ENCODE data around the gene TANGO2. TPM values are rescaled to one million over a fixed set of nuclear protein-coding genes. Genes with fewer than 3 reads are reported as not detected.
A peak's percentile ranks its signal among the peaks of the same experiment; 100 is the strongest.

TANGO2 gene
- total RNA-seq, 1 donor from 2014 or later: 24.9 TPM

DNA sequence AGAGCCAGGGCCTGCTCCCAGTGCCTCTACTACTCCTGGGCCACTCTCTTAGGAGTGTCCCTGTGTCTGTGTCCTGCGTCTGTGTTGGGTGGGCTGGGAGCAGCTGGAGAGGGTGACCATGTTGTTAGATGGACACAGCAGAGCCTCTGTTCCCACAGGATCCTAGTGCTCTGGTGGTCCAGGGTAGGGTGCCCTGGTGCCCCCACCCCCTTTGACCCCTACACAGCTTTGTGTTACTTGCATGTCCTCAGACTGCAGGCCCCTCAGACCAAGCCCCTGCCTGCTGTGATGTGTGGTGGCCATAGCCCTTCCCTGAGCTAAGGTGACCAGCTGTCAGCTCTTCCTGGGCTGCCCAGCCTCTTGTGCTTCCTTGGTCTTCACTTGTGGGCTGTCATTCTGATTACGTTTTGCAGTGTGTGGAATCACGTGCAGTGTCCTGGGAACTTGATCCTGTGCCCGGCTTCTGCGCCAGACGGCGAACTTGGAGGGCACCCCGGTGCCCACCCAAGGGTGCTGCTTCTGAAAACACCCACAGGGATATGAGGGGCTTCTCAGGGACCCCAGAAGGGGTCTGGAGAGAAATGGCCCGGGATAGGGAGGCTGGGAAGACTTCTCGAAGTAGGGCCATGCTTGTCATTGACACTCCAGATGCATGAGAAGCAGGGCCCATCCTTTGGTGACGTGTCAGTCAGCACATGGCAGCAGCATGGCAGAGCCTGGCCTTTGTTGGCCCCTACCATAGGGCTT, 1.5 kb downstream of the TANGO2 start:
- TF ChIP-seq, protein P1, sequence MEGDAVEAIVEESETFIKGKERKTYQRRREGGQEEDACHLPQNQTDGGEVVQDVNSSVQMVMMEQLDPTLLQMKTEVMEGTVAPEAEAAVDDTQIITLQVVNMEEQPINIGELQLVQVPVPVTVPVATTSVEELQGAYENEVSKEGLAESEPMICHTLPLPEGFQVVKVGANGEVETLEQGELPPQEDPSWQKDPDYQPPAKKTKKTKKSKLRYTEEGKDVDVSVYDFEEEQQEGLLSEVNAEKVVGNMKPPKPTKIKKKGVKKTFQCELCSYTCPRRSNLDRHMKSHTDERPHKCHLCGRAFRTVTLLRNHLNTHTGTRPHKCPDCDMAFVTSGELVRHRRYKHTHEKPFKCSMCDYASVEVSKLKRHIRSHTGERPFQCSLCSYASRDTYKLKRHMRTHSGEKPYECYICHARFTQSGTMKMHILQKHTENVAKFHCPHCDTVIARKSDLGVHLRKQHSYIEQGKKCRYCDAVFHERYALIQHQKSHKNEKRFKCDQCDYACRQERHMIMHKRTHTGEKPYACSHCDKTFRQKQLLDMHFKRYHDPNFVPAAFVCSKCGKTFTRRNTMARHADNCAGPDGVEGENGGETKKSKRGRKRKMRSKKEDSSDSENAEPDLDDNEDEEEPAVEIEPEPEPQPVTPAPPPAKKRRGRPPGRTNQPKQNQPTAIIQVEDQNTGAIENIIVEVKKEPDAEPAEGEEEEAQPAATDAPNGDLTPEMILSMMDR (IDR thresholded peaks at IDR 0.05): no peak
- peak overlapping the region; percentile 61 for H3K27ac Mint-ChIP-seq (ENCODE audit: unreplicated experiment)
- peaks cover 6% of the 10 kb centered on the region for H3K27me3 Mint-ChIP-seq (ENCODE audit: unreplicated experiment)
- H3K4me3 Mint-ChIP-seq (ENCODE audit: unreplicated experiment): peak overlapping the region; percentile 86
- H3K36me3 Mint-ChIP-seq (ENCODE audit: unreplicated experiment): no peaks in the 10 kb centered on the region
- H3K9me3 Mint-ChIP-seq (ENCODE audit: unreplicated experiment): no peaks in the 10 kb centered on the region
- H3K4me1 Mint-ChIP-seq (ENCODE audit: unreplicated experiment): peaks cover 24% of the 10 kb centered on the region
- no peak for DNase-seq (ENCODE audit: extremely low spot score, unreplicated experiment)

DNA sequence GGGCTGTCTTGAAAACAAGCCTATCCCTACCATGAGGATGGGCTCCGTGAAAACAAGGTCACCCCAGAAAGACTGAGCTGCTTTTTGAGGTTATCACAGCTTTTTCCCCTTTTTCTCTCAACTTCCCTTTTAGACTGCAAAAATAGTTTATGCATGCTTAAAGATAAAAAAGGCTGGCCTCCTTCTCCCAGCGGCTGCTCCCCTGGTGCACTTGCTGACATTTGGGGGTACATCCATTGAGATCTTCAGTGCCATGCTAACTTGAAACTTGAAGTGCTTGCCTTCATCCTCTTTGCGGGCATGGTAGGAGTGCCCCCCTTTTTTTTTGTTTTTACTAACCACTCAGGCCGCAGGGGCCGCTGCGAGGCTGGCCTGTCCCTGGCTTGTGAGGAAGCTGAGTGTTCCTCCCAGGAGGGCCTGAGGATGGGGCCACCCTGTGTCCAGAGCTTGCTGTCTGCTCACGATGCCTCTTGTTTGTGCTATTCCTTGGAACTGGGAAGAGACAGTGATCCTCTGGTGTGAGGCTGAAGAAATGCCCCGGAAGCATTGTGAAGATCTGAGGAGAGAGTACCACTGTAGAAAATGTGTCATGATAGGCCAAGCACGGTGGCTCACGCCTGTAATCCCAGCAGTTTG, 2.2 kb downstream of the TANGO2 start:
- TF ChIP-seq, protein P1 (IDR thresholded peaks at IDR 0.05): no peak
- Mint-ChIP-seq H3K27ac (ENCODE audit: unreplicated experiment) (no peak overlapping the region), H3K27me3 (ENCODE audit: unreplicated experiment) (no peaks in the 10 kb centered on the region), H3K36me3 (ENCODE audit: unreplicated experiment) (no peaks in the 10 kb centered on the region), H3K4me1 (ENCODE audit: unreplicated experiment) (peaks cover 22% of the 10 kb centered on the region), H3K9me3 (ENCODE audit: unreplicated experiment) (no peaks in the 10 kb centered on the region), H3K4me3 (ENCODE audit: unreplicated experiment) (no peak overlapping the region)
- no peak for DNase-seq (ENCODE audit: extremely low spot score, unreplicated experiment)

DNA sequence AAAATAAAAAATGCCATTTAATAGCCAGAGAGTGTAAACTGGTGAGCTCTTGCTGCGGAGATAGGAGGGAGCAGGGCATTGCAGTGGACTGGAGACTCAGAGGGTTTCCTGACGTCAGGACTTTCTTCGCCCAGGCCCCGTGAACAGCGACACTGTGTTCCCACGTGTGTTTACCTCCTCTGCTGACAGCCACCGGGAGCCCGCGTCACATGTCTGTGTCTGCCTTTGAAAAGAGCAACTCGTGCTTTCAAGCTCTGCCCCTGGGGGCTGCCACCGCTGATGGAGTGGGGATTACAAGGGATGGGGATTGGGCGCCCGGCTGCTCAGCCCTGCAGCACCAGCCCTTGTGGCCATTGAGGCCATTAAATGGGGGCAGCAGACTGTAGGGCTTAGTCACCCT, 3.3 kb downstream of the TANGO2 start:
- Mint-ChIP-seq H3K9me3 (ENCODE audit: unreplicated experiment) (no peaks in the 10 kb centered on the region), H3K27ac (ENCODE audit: unreplicated experiment) (no peak overlapping the region), H3K36me3 (ENCODE audit: unreplicated experiment) (no peaks in the 10 kb centered on the region), H3K4me1 (ENCODE audit: unreplicated experiment) (peaks cover 22% of the 10 kb centered on the region), H3K27me3 (ENCODE audit: unreplicated experiment) (no peaks in the 10 kb centered on the region), H3K4me3 (ENCODE audit: unreplicated experiment) (no peak overlapping the region)
- DNase-seq (ENCODE audit: extremely low spot score, unreplicated experiment): no peak
- TF ChIP-seq, protein P1 (IDR thresholded peaks at IDR 0.05): no peak

DNA sequence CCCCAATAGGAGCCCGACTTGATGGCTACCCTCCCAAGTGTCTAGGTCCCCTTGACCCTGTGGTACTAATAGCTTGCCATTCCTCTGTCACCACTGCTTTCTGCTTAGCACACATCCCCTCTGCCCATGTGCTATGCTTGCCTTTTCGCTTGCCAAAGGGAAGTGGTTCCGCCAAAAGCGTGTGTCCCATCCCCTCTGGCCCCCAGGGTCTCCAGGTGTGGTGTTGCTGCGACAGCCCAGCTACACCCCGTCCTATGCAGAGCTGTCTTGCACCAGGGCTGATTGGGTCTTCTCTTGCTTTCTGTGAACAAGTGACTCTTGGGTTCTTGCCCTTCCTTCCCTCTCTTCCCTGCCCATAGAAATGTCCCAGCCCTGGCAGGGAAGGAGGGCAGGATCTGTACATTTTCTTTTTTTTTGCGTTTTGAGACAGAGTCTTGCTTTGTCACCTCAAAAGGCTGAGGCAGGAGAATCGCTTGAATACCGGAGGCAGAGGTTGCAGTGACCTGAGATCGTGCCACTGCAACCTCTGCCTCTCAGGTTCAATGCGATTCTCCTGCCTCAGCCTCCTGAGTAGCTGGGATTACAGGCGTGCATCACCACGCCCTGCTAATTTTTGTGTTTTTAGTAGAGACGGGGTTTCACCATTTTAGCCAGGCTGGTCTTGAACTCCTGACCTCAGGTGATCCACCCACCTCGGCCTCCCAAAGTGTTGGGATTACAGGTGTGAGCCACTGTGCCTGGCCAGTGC, 3.9 kb downstream of the TANGO2 start:
- no peaks in the 10 kb centered on the region for H3K36me3 Mint-ChIP-seq (ENCODE audit: unreplicated experiment)
- H3K4me1 Mint-ChIP-seq (ENCODE audit: unreplicated experiment): peaks cover 22% of the 10 kb centered on the region
- no peak for DNase-seq (ENCODE audit: extremely low spot score, unreplicated experiment)
- H3K4me3 Mint-ChIP-seq (ENCODE audit: unreplicated experiment): no peak overlapping the region
- H3K27ac Mint-ChIP-seq (ENCODE audit: unreplicated experiment): no peak overlapping the region
- TF ChIP-seq, protein P1 (IDR thresholded peaks at IDR 0.05): no peak
- no peaks in the 10 kb centered on the region for H3K27me3 Mint-ChIP-seq (ENCODE audit: unreplicated experiment)
- no peaks in the 10 kb centered on the region for H3K9me3 Mint-ChIP-seq (ENCODE audit: unreplicated experiment)
